Caco-2 (cell line): Measurements from ENCODE around the gene C5orf52. TPM values are rescaled to one million over a fixed set of nuclear protein-coding genes. Genes with fewer than 3 reads are reported as not detected.
A peak's percentile ranks its signal among the peaks of the same experiment; 100 is the strongest.
"Not testable (repeated sequence)": the region's sequence is repeated elsewhere in the genome, so short reads cannot be mapped to it uniquely, and the experiment has no call there.

Experiments
- BruUV-seq: library from RNA; stranded (reverse); fragments of 400-500 nt; replicated peaks from 2 replicates; lab custom pipeline; 2021; lab: Mats Ljungman, UMichigan
- CTCF ChIA-PET: fragments of 300-600 bp; sonication (Branson Sonifier 250); formaldehyde crosslinking; loops from one replicate; lab custom pipeline; 2022; ENCODE audit warnings: antibody characterized with exemption; lab: Charles Lee
- POLR2A ChIA-PET: fragments of 300-600 bp; sonication (Branson Sonifier 250); formaldehyde crosslinking; loops from one replicate; lab custom pipeline; 2022; ENCODE audit warnings: antibody characterized with exemption; lab: Charles Lee
- DNase-seq, 2 experiments: peaks; one replicate each; pipeline versions ENCODE4 v3.0.0 to v3.0.0-alpha.2; 2020 to 2022
- H3K27me3 ChIP-seq: replicated peaks from 2 replicates; pipeline ENCODE4 v1.6.0; 2011; ENCODE audit warnings: low read length; ENCODE audit not compliant: control insufficient read depth, insufficient read depth
- H3K36me3 ChIP-seq: 2 replicates; pipeline ENCODE4 v1.5.1; 2011; ENCODE audit warnings: low read length; ENCODE audit not compliant: control insufficient read depth, insufficient read depth
- H3K4me1 ChIP-seq: fragments of 250-450 bp; sonication (Bioruptor Pico); 2 replicates; pipeline ENCODE4 v1.5.1; 2020; ENCODE audit warnings: mild to moderate bottlenecking
- H3K4me3 ChIP-seq: 2 replicates; pipeline ENCODE4 v1.5.1; 2011; ENCODE audit warnings: low read depth, mild to moderate bottlenecking, control low read depth, low read length
- H3K9me3 ChIP-seq: fragments of 250-450 bp; sonication (Bioruptor Pico); 2 replicates; pipeline ENCODE4 v1.5.1; 2020; ENCODE audit warnings: mild to moderate bottlenecking, moderate library complexity
- H3K27ac Mint-ChIP-seq: one replicate; pipeline ENCODE4 v1.8.0; 2022; ENCODE audit warnings: mixed read lengths; ENCODE audit not compliant: unreplicated experiment
- H3K27me3 Mint-ChIP-seq: one replicate; pipeline ENCODE4 v1.8.0; 2022; ENCODE audit warnings: mixed read lengths; ENCODE audit not compliant: insufficient read depth, unreplicated experiment
- H3K36me3 Mint-ChIP-seq: one replicate; pipeline ENCODE4 v1.8.0; 2022; ENCODE audit warnings: mild to moderate bottlenecking, mixed read lengths; ENCODE audit not compliant: insufficient read depth, unreplicated experiment
- H3K4me1 Mint-ChIP-seq: one replicate; pipeline ENCODE4 v1.8.0; 2022; ENCODE audit warnings: low read depth, mixed read lengths; ENCODE audit not compliant: unreplicated experiment
- H3K4me3 Mint-ChIP-seq: one replicate; pipeline ENCODE4 v1.8.0; 2022; ENCODE audit warnings: mild to moderate bottlenecking, moderate library complexity, mixed read lengths; ENCODE audit not compliant: unreplicated experiment
- H3K9me3 Mint-ChIP-seq: one replicate; pipeline ENCODE4 v1.8.0; 2022; ENCODE audit warnings: mixed read lengths; ENCODE audit not compliant: unreplicated experiment
- CTCF ChIP-seq, 2 experiments: fragments of 200-600 bp in 1 of 2; IDR thresholded peaks; 1 replicate in 1 of 2; 2 replicates in 1 of 2; pipeline versions ENCODE4 v1.5.1 to v1.8.0; 2011 to 2022; ENCODE audit warnings: antibody characterized with exemption in 1 of 2, control low read depth in 1 of 2, inconsistent platforms in 1 of 2, low read depth in 1 of 2, low read length in 1 of 2, mild to moderate bottlenecking in 1 of 2, moderate library complexity in 1 of 2; ENCODE audit not compliant: insufficient read depth in 1 of 2, severe bottlenecking in 1 of 2, unreplicated experiment in 1 of 2
- intact Hi-C: fragments of 100-400 bp; cut with micrococcal nuclease; formaldehyde crosslinking; loops from one replicate; pipeline ENCODE4 v1.10.0; 2022; ENCODE audit not compliant: unreplicated experiment
- total RNA-seq: library from RNA; stranded (reverse); gene quantifications from 2 replicates; pipeline ENCODE4 v1.2.3, GENCODE V29; 2022

Gene C5orf52
- total RNA-seq, 1 experiment from 2014 or later = not detected

GRCh38 chr5:157669701-157670097 is 1.6 kb upstream of the C5orf52 start:
- Mint-ChIP-seq H3K4me1 (peaks cover 21% of the 10 kb centered on the region), H3K9me3 (peaks cover 9% of the 10 kb centered on the region), H3K27me3 (no peaks in the 10 kb centered on the region), H3K27ac (peak overlapping the region; percentile 89), H3K4me3 (peak overlapping the region; percentile 66), H3K36me3 (peaks cover 22% of the 10 kb centered on the region)
- CTCF ChIA-PET = interaction anchor here (0.6 to 1.2 kb wide), 2 partner anchors 49 to 118 kb away, joined by 9 to 11 read pairs; no protein-coding TSS in a partner anchor
- DNase-seq = no peak
- POLR2A ChIA-PET = no interaction called here
- TF ChIP-seq CTCF (IDR thresholded peaks at IDR 0.05; ENCODE audit: insufficient read depth in 1 of 2, low read depth in 1 of 2, low read length in 1 of 2, severe bottlenecking in 1 of 2, unreplicated experiment in 1 of 2) = no peak
- intact Hi-C loops = loop anchor here (1.0 to 5.0 kb wide), 5 partner anchors 18 to 302 kb away; partner anchors contain the start of gene LSM11
- no peaks in the 10 kb centered on the region for H3K27me3 ChIP-seq
- peaks cover 12% of the 10 kb centered on the region for H3K9me3 ChIP-seq
- no peaks in the 10 kb centered on the region for H3K36me3 ChIP-seq
- no peak overlapping the region for H3K4me3 ChIP-seq
- no TSS peak for BruUV-seq
- peaks cover 22% of the 10 kb centered on the region for H3K4me1 ChIP-seq

GRCh38 chr5:157671592-157672330 is 428 bp downstream of the C5orf52 start:
- H3K4me1 ChIP-seq = peaks cover 22% of the 10 kb centered on the region
- H3K36me3 ChIP-seq = no peaks in the 10 kb centered on the region
- TF ChIP-seq CTCF (IDR thresholded peaks at IDR 0.05; ENCODE audit: insufficient read depth in 1 of 2, low read depth in 1 of 2, low read length in 1 of 2, severe bottlenecking in 1 of 2, unreplicated experiment in 1 of 2) = no peak
- H3K36me3 Mint-ChIP-seq = peaks cover 22% of the 10 kb centered on the region
- peak overlapping the region; percentile 66 for H3K4me3 Mint-ChIP-seq
- H3K27me3 ChIP-seq = no peaks in the 10 kb centered on the region
- DNase-seq = no peak
- H3K4me3 ChIP-seq = no peak overlapping the region
- ChIA-PET CTCF (no interaction called here), POLR2A (no interaction called here)
- peaks cover 14% of the 10 kb centered on the region for H3K4me1 Mint-ChIP-seq
- intact Hi-C loops = no loop called here
- H3K27me3 Mint-ChIP-seq = no peaks in the 10 kb centered on the region
- H3K9me3 ChIP-seq = peaks cover 12% of the 10 kb centered on the region
- H3K27ac Mint-ChIP-seq = peak overlapping the region; percentile 89
- no TSS peak for BruUV-seq
- H3K9me3 Mint-ChIP-seq = peaks cover 9% of the 10 kb centered on the region

DNA sequence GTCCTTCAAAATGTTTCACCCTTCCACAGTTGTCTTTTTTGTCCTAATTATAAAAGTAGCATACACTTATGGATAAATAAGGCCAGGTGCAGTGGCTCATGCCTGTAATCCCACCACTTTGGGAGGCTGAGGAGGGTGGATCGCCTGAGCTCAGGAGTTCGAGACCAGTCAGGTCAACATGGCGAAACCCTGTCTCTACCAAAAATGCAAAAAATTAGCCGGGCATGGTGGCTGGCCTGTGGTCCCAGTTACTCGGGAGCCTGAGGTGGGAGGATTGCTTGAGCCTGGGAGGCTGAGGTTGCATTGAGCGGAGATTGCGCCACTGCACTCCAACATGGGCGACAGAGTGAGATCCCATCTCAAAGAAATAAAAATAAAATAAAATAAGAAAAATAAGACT is 1.6 kb downstream of the C5orf52 start:
- Mint-ChIP-seq H3K9me3 (peaks cover 9% of the 10 kb centered on the region), H3K27me3 (no peaks in the 10 kb centered on the region), H3K4me3 (no peak overlapping the region), H3K27ac (no peak overlapping the region), H3K36me3 (peaks cover 22% of the 10 kb centered on the region), H3K4me1 (peaks cover 16% of the 10 kb centered on the region)
- POLR2A ChIA-PET = no interaction called here
- CTCF ChIA-PET = no interaction called here
- intact Hi-C loops = no loop called here
- Histone ChIP-seq H3K27me3 (no peaks in the 10 kb centered on the region), H3K36me3 (no peaks in the 10 kb centered on the region), H3K9me3 (peaks cover 12% of the 10 kb centered on the region), H3K4me1 (peaks cover 22% of the 10 kb centered on the region), H3K4me3 (no peak overlapping the region)
- DNase-seq = no peak
- no peak for TF ChIP-seq CTCF (IDR thresholded peaks at IDR 0.05; ENCODE audit: insufficient read depth in 1 of 2, low read depth in 1 of 2, low read length in 1 of 2, severe bottlenecking in 1 of 2, unreplicated experiment in 1 of 2)
- no TSS peak for BruUV-seq

GRCh38 chr5:157674351-157674750 is 3.0 kb downstream of the C5orf52 start:
- POLR2A ChIA-PET, H3K27me3 ChIP-seq, H3K4me3 Mint-ChIP-seq, H3K27me3 Mint-ChIP-seq, DNase-seq, H3K9me3 Mint-ChIP-seq, H3K27ac Mint-ChIP-seq, H3K4me3 ChIP-seq, BruUV-seq, intact Hi-C loops, H3K36me3 ChIP-seq, CTCF ChIA-PET: not testable (repeated sequence)
- Mint-ChIP-seq H3K4me1 (peaks cover 22% of the 10 kb centered on the region), H3K36me3 (peaks cover 22% of the 10 kb centered on the region)
- Histone ChIP-seq H3K4me1 (peaks cover 22% of the 10 kb centered on the region), H3K9me3 (peaks cover 12% of the 10 kb centered on the region)
